Gastroesophageal sphincter (tissue), 4 donors: Measurements from ENCODE around the gene NCF4. TPM values are rescaled to one million over a fixed set of nuclear protein-coding genes. Genes with fewer than 3 reads are reported as not detected.

Experiments
- ATAC-seq: fragments of 150-250 bp; one replicate; pipeline ENCODE4 v1.9.1; 2016; ENCODE audit warnings: mild to moderate bottlenecking, moderate library complexity
- H3K27ac ChIP-seq, 4 donors: fragments of 200-600 bp; sonication (generic) in 3 of 4; 1 replicate in 3 of 4; 2 replicates in 1 of 4; pipeline ENCODE4 v1.5.1; 2016 to 2019
- H3K27me3 ChIP-seq: fragments of 200-600 bp; sonication (generic); one replicate; pipeline ENCODE4 v1.5.1; 2019
- H3K36me3 ChIP-seq, 2 donors: fragments of 200-600 bp; sonication (generic); one replicate each; pipeline ENCODE4 v1.5.1; 2019; ENCODE audit warnings: control low read depth in 1 of 2
- H3K4me1 ChIP-seq, 3 donors: fragments of 200-600 bp; sonication (generic); 1 replicate in 2 of 3; 2 replicates in 1 of 3; pipeline ENCODE4 v1.5.1; 2016 to 2019; ENCODE audit warnings: control low read depth in 2 of 3
- H3K4me3 ChIP-seq, 2 donors: fragments of 200-600 bp; sonication (generic); one replicate each; pipeline ENCODE4 v1.5.1; 2019; ENCODE audit warnings: mild to moderate bottlenecking in 1 of 2, moderate library complexity in 1 of 2
- H3K9me3 ChIP-seq, 3 donors: fragments of 200-600 bp; sonication (generic); one replicate each; pipeline ENCODE4 v1.5.1; 2017 to 2019; ENCODE audit warnings: control low read depth in 2 of 3
- EP300 ChIP-seq: sonication (generic); formaldehyde crosslinking; IDR thresholded peaks from one replicate; pipeline ENCODE4 v1.6.1; 2017; ENCODE audit warnings: antibody characterized with exemption, mild to moderate bottlenecking
- POLR2A ChIP-seq, 2 donors: fragments of 450-650 bp; IDR thresholded peaks; one replicate each; pipeline ENCODE4 v1.6.1; 2017; ENCODE audit warnings: antibody characterized with exemption in 2 of 2, mild to moderate bottlenecking in 2 of 2, moderate library complexity in 1 of 2
- POLR2AphosphoS5 ChIP-seq: sonication (generic); formaldehyde crosslinking; IDR thresholded peaks from one replicate; pipeline ENCODE4 v1.6.1; 2017; ENCODE audit warnings: antibody characterized with exemption
- WGBS, 2 donors: methylation state at CpG; one replicate each; pipeline ENCODE4 v1.1.5; 2018; ENCODE audit warnings: low coverage in 1 of 2; 5-methylcytosine and 5-hydroxymethylcytosine counted together
- total RNA-seq, 4 donors: library from RNA; depleted of rRNA; stranded (reverse); fragments of >200 nt; gene quantifications; one replicate each; pipeline ENCODE4 v1.1.0, GENCODE V29; 2016
- TF ChIP-seq, protein P1 (sequence below), 4 experiments: fragments of 200-600 bp in 2 of 4; fragments of 450-650 bp in 2 of 4; sonication (generic) in 1 of 4; IDR thresholded peaks; one replicate each; pipeline ENCODE4 v1.5.1; 2017 to 2019; ENCODE audit warnings: antibody characterized with exemption in 4 of 4, mild to moderate bottlenecking in 2 of 4, moderate library complexity in 2 of 4

Gene NCF4
- total RNA-seq, 4 donors from 2014 or later: 5.4 to 20.5 (median 10.6) TPM

DNA sequence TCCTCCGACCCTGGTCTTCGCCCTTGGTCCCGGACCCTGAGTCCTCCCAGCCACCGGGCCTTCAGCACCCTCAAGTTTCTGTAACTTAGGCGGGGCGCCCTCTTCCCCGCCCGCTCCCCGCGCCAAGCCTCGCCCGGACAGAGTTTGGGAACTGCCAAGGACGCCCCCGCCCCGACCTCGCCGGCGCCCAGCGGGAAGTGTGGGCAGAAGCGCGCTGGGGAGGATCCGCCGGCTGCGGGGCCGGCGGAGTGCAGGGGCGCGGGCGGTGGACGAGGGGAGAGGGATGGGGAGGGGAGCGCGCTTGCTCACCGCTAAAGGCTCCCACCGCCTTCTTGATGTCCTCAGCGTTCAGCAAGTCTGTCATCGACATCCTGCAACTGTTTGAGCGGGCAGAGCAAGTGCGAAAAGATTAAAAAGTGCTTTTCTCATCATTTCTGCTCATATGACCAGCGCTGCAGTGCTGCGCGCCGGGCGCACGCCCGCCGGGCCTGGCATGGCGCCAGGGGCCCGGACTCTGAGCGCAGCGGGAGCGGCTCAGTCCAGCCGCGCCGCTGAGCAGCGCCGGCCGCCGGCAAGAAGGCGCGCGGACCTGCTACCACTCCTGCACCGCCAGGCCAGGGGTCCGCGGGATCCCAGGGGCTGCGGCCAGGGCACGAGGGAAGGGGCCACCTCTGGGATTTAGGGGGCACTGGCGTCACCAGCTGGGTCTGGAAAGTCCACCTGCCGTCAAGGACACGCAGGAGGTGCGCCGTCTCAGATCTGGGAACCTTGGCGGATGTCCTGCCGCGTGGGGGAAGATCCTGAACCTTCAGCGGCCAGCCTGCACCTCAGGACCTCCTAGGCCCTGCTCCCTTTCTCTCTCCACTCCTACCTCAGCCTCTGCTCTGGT is 43.9 kb upstream of the NCF4 start, which contains the start of gene PVALB:
Gene PVALB, minus strand, starts transcription at position 400 of the 889 bp plus-strand sequence. Its CDS starts 30 bp downstream, at position 370.
- Histone ChIP-seq H3K27me3 (peaks cover 95% of the 10 kb centered on the region), H3K9me3 (no peaks in the 10 kb centered on the region), H3K4me1 (peaks cover 0 to 16% (median 12%) of the 10 kb centered on the region in 3 donors), H3K36me3 (no peaks in the 10 kb centered on the region), H3K27ac (no peak within 1 kb of the TSS), H3K4me3 (peak within 1 kb of the TSS in 1 of 2 donors; percentile 41)
- TF ChIP-seq EP300 (no peak), POLR2AphosphoS5 (no peak), POLR2A (IDR thresholded peaks at IDR 0.05) (no peak)
- TF ChIP-seq, protein P1, sequence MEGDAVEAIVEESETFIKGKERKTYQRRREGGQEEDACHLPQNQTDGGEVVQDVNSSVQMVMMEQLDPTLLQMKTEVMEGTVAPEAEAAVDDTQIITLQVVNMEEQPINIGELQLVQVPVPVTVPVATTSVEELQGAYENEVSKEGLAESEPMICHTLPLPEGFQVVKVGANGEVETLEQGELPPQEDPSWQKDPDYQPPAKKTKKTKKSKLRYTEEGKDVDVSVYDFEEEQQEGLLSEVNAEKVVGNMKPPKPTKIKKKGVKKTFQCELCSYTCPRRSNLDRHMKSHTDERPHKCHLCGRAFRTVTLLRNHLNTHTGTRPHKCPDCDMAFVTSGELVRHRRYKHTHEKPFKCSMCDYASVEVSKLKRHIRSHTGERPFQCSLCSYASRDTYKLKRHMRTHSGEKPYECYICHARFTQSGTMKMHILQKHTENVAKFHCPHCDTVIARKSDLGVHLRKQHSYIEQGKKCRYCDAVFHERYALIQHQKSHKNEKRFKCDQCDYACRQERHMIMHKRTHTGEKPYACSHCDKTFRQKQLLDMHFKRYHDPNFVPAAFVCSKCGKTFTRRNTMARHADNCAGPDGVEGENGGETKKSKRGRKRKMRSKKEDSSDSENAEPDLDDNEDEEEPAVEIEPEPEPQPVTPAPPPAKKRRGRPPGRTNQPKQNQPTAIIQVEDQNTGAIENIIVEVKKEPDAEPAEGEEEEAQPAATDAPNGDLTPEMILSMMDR (IDR thresholded peaks at IDR 0.05): no peak
- peak; percentile 70 for ATAC-seq
- WGBS, 2 donors: 0% methylated on average over 2 of the region's 75 CpGs

DNA sequence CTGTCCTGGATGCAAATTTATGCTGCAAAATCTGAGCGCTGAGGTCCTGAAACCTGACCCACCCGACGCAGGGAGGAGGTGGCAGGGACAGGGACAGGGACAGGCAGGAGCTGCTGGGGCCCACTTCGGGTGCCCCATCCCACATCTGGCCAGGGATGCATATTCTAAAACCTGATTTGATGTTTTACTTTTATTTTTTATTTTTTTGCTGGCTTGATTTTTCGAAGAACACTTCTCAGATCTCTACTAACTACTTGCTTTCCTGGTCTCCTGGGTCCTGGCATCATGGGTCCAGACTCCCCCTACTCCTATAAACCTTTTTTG is 43.3 kb upstream of the NCF4 start:
- 29 to 49% methylated on average over 4 to 5 of the region's 5 CpGs for whole genome bisulfite sequencing, 2 donors
- no peak overlapping the region for H3K4me3 ChIP-seq
- H3K9me3 ChIP-seq: no peaks in the 10 kb centered on the region
- H3K4me1 ChIP-seq: peaks cover 0 to 16% (median 12%) of the 10 kb centered on the region in 3 donors
- TF ChIP-seq, protein P1 (IDR thresholded peaks at IDR 0.05): no peak
- TF ChIP-seq EP300: no peak
- no peak for TF ChIP-seq POLR2AphosphoS5
- TF ChIP-seq POLR2A (IDR thresholded peaks at IDR 0.05): no peak
- H3K36me3 ChIP-seq: no peaks in the 10 kb centered on the region
- no peak for ATAC-seq
- peaks cover 97% of the 10 kb centered on the region for H3K27me3 ChIP-seq
- H3K27ac ChIP-seq: no peak overlapping the region

DNA sequence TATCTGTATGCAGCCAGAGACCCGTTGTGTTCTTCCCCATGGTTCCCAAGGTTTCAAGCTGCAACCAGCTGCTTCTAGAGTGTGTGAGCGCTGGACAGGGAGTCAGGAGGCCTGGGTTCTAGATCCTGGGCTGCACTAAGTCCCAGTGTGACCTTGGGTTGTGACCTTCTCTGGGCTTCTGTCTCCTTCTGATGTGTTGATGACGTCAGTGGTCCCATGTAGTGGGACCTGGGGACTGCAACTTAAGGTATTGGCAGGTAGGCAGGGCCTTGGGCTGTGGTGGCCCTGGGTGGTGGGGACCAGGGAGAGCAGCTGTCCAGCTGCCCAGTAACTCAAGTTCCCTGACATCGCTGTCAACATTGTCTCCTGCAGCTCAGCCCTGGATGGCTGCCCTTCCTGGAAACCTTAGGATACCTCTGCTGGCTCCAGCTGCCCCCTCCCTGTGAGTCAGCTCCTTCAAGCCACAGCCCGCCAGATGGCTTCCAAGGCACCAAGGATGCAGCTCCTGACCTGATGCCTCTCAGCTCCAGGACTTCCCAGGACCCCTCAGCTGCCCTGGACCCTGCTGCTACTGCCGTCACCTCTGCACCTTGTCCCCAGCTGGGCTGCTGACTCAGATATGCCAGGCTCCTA is 42.7 kb upstream of the NCF4 start:
- Histone ChIP-seq H3K4me1 (peaks cover 0 to 16% (median 12%) of the 10 kb centered on the region in 3 donors), H3K27me3 (peaks cover 100% of the 10 kb centered on the region), H3K36me3 (no peaks in the 10 kb centered on the region), H3K4me3 (no peak overlapping the region), H3K27ac (no peak overlapping the region), H3K9me3 (no peaks in the 10 kb centered on the region)
- TF ChIP-seq EP300: no peak
- TF ChIP-seq, protein P1 (IDR thresholded peaks at IDR 0.05): no peak
- no peak for TF ChIP-seq POLR2A (IDR thresholded peaks at IDR 0.05)
- TF ChIP-seq POLR2AphosphoS5: no peak
- 85% methylated on average over 4 of the region's 6 CpGs; no CpG with 5 or more reads in 1 of the 2 donors for WGBS, 2 donors
- ATAC-seq: no peak

DNA sequence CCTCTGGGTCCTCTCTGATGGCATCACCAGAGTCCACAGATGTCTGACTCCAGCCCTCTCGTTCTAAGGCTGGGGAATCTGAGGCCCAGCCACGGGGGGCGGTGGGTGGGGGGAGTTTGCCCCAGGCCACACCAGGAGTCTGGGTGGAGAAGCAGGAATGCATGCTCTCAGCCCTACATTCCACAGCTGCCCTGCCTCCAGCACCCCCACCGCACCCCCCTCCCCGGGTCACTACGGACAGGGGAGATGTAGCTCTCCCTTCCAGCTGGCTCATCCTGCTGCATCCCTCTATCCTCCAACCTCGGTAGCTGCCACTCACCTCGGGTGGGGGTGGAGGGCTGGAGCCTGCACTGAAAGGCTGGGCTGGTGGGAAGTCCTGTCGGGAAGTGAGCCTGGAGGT is 41.7 kb upstream of the NCF4 start:
- 0% methylated on average over 1 of the region's 9 CpGs; no CpG with 5 or more reads in 1 of the 2 donors for WGBS, 2 donors
- no peak for ATAC-seq
- Histone ChIP-seq H3K36me3 (no peaks in the 10 kb centered on the region), H3K9me3 (no peaks in the 10 kb centered on the region), H3K27ac (no peak overlapping the region), H3K27me3 (peaks cover 100% of the 10 kb centered on the region), H3K4me3 (no peak overlapping the region), H3K4me1 (peaks cover 0 to 16% (median 12%) of the 10 kb centered on the region in 3 donors)
- TF ChIP-seq POLR2A (IDR thresholded peaks at IDR 0.05) (no peak), POLR2AphosphoS5 (no peak), EP300 (no peak)
- TF ChIP-seq, protein P1 (IDR thresholded peaks at IDR 0.05): no peak
